ENCODE results near the gene GOLGA8N. TPM values are rescaled to one million over a fixed set of nuclear protein-coding genes. Genes with fewer than 3 reads are reported as not detected.
"Not testable (repeated sequence)": the region's sequence is repeated elsewhere in the genome, so short reads cannot be mapped to it uniquely, and the experiment has no call there.

The GOLGA8N gene
- total RNA-seq: 1 to 10 TPM; 3.0 to 4.0 TPM

DNA sequence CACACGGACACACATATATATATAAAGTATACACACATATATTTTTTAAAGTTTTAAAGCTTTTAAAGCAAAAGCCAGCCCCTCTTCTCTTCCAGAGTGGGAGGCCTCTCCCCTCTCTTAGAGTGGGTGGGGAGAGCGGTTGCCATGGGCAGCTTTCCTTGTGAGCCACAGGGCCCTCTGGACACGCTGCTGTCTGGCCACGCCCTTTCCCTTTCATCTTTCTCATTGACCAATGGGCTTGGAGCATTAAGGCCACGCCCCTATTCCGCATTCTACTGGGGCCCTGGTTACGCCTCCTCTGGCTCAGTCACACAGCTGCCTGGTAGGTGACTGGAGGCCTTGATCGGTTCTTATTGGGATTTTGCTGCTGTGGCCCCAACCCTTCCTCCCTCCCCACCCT lies at the start of gene GOLGA8N:
TSS of gene GOLGA8N (plus strand) at position 306 of the 400 bp plus-strand sequence.
- not testable (repeated sequence) for H3K9me3 Mint-ChIP-seq, H3K36me3 Mint-ChIP-seq, H3K27me3 Mint-ChIP-seq, H3K4me1 Mint-ChIP-seq, H3K4me3 Mint-ChIP-seq, H3K27ac Mint-ChIP-seq, DNase-seq

DNA sequence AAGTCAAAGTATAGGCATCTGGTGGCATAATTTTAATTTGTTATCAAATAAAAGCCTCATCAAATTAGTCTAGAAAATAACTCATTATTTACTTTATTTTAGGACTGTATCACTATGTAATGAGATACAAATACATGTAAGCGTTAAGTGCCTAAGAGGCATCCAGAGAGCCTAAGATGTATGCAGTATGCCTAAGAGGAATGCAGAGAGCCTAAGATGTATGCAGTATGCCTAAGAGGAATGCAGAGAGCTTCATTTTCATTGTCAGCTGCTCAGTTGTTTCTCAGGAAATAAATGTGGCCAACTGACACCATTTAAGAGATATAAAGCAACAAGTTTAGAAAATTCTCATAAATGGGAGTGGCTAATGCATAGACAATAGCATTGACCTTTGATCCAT lies 49.8 kb upstream of the GOLGA8N start:
- not testable (repeated sequence) for H3K4me1 Mint-ChIP-seq, H3K4me3 Mint-ChIP-seq, H3K36me3 Mint-ChIP-seq, H3K27me3 Mint-ChIP-seq, DNase-seq, H3K9me3 Mint-ChIP-seq, H3K27ac Mint-ChIP-seq

DNA sequence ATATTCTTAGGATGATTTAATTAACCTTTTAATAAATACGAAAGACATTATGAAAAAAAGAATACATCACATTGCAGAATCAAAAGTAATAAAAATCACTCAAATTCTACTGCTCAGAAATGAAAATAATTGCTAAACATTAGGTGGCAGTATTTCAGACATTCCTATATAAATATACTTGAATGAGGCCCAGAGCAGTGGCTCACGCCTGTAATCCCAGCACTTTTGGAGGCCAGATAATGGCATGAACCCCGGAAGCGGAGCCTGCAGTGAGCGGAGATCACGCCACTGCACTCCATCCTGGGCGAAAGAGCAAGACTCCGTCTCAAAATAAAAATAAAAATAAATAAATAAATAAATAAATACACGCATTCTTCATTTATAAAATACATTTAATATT lies 48.1 kb upstream of the GOLGA8N start:
- H3K4me1 Mint-ChIP-seq, H3K27me3 Mint-ChIP-seq, H3K9me3 Mint-ChIP-seq, H3K27ac Mint-ChIP-seq, H3K36me3 Mint-ChIP-seq, DNase-seq, H3K4me3 Mint-ChIP-seq: not testable (repeated sequence)

GRCh38 chr15:32554587-32554986 lies 38.7 kb upstream of the GOLGA8N start:
- not testable (repeated sequence) for H3K4me3 Mint-ChIP-seq, DNase-seq, H3K36me3 Mint-ChIP-seq, H3K4me1 Mint-ChIP-seq, H3K27me3 Mint-ChIP-seq, H3K27ac Mint-ChIP-seq, H3K9me3 Mint-ChIP-seq

GRCh38 chr15:32562198-32562597 lies 31.1 kb upstream of the GOLGA8N start:
- not testable (repeated sequence) for H3K27me3 Mint-ChIP-seq, H3K9me3 Mint-ChIP-seq, H3K4me1 Mint-ChIP-seq, H3K27ac Mint-ChIP-seq, H3K36me3 Mint-ChIP-seq, DNase-seq, H3K4me3 Mint-ChIP-seq

DNA sequence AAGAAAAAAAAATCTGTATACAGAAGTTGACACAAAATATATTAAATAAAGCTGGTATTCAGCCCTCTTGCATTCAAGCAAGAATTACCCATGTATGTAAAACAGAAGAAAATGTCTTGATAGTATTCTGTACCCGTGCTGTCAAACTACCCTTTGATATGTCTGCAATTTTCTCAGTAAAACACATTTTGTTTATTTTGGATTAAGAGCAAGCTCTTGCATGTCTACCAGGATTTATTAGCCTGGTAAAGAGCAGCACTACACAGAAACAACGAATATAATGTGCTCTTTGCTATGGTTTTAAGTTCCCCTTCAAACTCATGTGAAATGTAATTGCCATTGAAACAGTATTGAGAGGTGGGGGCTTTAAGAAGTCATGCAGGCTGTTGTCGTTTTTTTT lies 24.3 kb upstream of the GOLGA8N start:
- H3K36me3 Mint-ChIP-seq, H3K9me3 Mint-ChIP-seq, H3K27me3 Mint-ChIP-seq, H3K4me1 Mint-ChIP-seq, H3K27ac Mint-ChIP-seq, H3K4me3 Mint-ChIP-seq, DNase-seq: not testable (repeated sequence)

GRCh38 chr15:32578482-32578881 lies 14.8 kb upstream of the GOLGA8N start:
- H3K27me3 Mint-ChIP-seq, H3K9me3 Mint-ChIP-seq, H3K4me1 Mint-ChIP-seq, H3K36me3 Mint-ChIP-seq: not testable (repeated sequence)
- Mint-ChIP-seq H3K27ac (peak overlapping the region; percentile 42), H3K4me3 (peak overlapping the region; percentile 15)
- peak; percentile 3 for DNase-seq

- H3K4me3 Mint-ChIP-seq, H3K27ac Mint-ChIP-seq: not testable (repeated sequence)
Observed at GRCh38 chr15:32585844-32586243, 7.4 kb upstream of the GOLGA8N start.

GRCh38 chr15:32609518-32609917 lies 16.3 kb downstream of the GOLGA8N start:
- H3K36me3 Mint-ChIP-seq, H3K27ac Mint-ChIP-seq, DNase-seq, H3K4me1 Mint-ChIP-seq, H3K4me3 Mint-ChIP-seq, H3K27me3 Mint-ChIP-seq, H3K9me3 Mint-ChIP-seq: not testable (repeated sequence)

More at GRCh38 chr15:32585844-32586243, 7.4 kb upstream of the GOLGA8N start:
- H3K4me1 Mint-ChIP-seq, H3K9me3 Mint-ChIP-seq, H3K27me3 Mint-ChIP-seq, H3K36me3 Mint-ChIP-seq, DNase-seq: not testable (repeated sequence)

DNA sequence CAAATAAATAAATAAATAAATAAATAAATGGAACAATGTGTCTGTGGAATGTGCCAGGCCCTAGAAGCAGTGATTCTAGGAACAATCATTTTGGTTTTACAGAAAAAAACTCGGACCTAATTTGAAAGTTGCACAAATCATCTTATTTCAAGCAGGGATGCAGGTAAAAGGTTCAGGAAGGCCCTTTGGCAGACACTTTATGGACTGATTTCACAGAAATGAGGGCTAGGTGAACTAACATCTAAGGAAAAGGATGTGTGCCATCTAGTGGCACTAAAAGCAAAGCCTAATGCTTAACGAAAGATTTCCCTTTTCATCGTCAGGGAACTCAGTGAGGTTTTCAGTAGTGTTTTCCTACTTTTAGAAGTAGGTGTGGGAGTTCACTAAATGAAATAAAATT lies 17.5 kb downstream of the GOLGA8N start:
- H3K4me1 Mint-ChIP-seq, H3K9me3 Mint-ChIP-seq, H3K27me3 Mint-ChIP-seq, DNase-seq, H3K36me3 Mint-ChIP-seq, H3K27ac Mint-ChIP-seq, H3K4me3 Mint-ChIP-seq: not testable (repeated sequence)

- H3K27me3 Mint-ChIP-seq, DNase-seq: not testable (repeated sequence)
- H3K36me3 Mint-ChIP-seq: peaks cover 19% of the 10 kb centered on the region
Observed at GRCh38 chr15:32614712-32615050, 21.4 kb downstream of the GOLGA8N start.

DNA sequence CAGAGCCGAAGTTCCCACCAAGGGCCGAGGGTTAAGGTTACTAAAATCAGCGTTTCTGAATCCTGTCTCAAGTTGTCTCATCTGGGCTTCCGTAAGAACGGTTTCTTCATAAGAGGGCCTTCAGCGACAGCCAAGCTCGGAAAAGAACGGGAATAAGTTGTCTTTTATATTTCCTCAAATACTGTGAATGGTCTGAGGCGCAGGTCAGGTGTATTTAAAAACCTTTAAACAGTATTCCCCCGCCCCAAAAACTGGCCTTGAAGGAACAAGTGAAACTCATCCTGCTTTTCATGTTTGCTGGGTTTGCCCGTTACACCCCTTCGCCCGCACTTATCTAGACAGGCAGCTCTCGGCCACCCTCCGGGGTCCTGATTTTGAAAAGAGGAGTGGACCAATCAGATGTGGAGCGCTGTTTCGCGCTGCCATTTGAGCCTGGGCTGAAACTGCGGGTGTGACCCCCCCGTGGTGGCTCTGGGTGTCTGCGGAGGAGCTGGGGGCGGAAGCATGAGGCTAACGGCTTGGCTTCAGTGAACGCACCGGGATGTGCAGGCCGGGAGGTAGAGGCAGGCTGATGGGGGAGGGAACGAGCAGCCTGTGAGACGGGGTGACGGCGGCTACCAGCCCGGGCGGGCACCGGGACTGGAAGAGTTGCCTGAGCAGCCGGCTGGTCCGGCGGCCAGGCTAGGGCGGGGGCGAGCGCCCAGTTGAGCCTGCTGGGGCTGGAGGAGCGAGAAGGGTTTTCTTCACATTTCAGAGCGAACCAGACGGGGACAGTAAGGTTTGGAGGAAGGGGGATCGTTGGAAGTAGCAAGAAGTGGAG lies 22.0 kb downstream of the GOLGA8N start, which contains the start of gene ARHGAP11A:
TSS of gene ARHGAP11A (plus strand) at position 454 of the 820 bp plus-strand sequence. CDS start 708 bp downstream, outside the sequence.
- H3K4me3 Mint-ChIP-seq: peak within 1 kb of the TSS; percentile 96
- peak within 1 kb of the TSS; percentile 96 for H3K27ac Mint-ChIP-seq
- DNase-seq: peak; percentile 87
- not testable (repeated sequence) for H3K9me3 Mint-ChIP-seq, H3K27me3 Mint-ChIP-seq, H3K4me1 Mint-ChIP-seq
- peaks cover 19% of the 10 kb centered on the region for H3K36me3 Mint-ChIP-seq

More at GRCh38 chr15:32614712-32615050, 21.4 kb downstream of the GOLGA8N start:
- H3K4me3 Mint-ChIP-seq: peak overlapping the region; percentile 96
- peak overlapping the region; percentile 96 for H3K27ac Mint-ChIP-seq
- not testable (repeated sequence) for H3K4me1 Mint-ChIP-seq, H3K9me3 Mint-ChIP-seq

GRCh38 chr15:32615871-32616426 lies 22.7 kb downstream of the GOLGA8N start:
- Mint-ChIP-seq H3K36me3 (peaks cover 19% of the 10 kb centered on the region), H3K27ac (peak overlapping the region; percentile 96), H3K4me3 (peak overlapping the region; percentile 96)
- H3K9me3 Mint-ChIP-seq, H3K27me3 Mint-ChIP-seq, H3K4me1 Mint-ChIP-seq: not testable (repeated sequence)
- DNase-seq: peak; percentile 6

GRCh38 chr15:32636410-32636809 lies 43.2 kb downstream of the GOLGA8N start:
- no peak for DNase-seq
- Mint-ChIP-seq H3K4me1 (no peaks in the 10 kb centered on the region), H3K4me3 (no peak overlapping the region), H3K36me3 (peaks cover 50% of the 10 kb centered on the region), H3K27me3 (peaks cover 3% of the 10 kb centered on the region), H3K27ac (no peak overlapping the region), H3K9me3 (no peaks in the 10 kb centered on the region)

- Mint-ChIP-seq H3K4me3 (no peak overlapping the region), H3K27ac (no peak overlapping the region), H3K36me3 (peaks cover 51% of the 10 kb centered on the region), H3K9me3 (no peaks in the 10 kb centered on the region), H3K4me1 (no peaks in the 10 kb centered on the region), H3K27me3 (peaks cover 8% of the 10 kb centered on the region)
- DNase-seq: no peak
Observed at GRCh38 chr15:32636908-32637567, 43.8 kb downstream of the GOLGA8N start.

DNA sequence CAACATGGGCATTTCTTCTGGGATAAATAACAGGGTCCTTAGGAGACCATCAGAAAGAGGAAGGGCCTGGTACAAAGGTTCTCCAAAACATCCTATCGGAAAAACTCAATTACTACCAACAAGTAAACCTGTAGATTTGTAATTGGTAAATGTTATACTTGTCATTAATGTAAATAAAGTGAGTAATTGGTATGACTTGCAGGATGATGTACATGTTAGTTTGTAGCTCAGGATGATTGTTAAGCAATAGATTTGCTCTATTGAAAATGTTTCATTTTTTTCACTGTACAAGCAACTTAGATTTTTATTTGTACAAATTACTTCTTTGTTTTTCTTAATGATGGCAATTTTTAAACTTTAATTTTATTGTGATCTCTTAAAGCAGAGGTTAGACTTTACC lies 44.4 kb downstream of the GOLGA8N start:
- H3K4me1 Mint-ChIP-seq: no peaks in the 10 kb centered on the region
- H3K9me3 Mint-ChIP-seq: no peaks in the 10 kb centered on the region
- no peak overlapping the region for H3K4me3 Mint-ChIP-seq
- H3K27ac Mint-ChIP-seq: no peak overlapping the region
- peaks cover 10% of the 10 kb centered on the region for H3K27me3 Mint-ChIP-seq
- peaks cover 51% of the 10 kb centered on the region for H3K36me3 Mint-ChIP-seq
- no peak for DNase-seq
